Activated effector memory CD4-positive, alpha-beta T cell treated with Interleukin-2 at 50 U/mL for 16 hours (primary cell): ENCODE measurements around the gene FA2H.
"Not testable (repeated sequence)": the region's sequence is repeated elsewhere in the genome, so short reads cannot be mapped to it uniquely, and the experiment has no call there.

ENCODE experiments used
- DNase-seq: peaks from one replicate; pipeline ENCODE4 v3.0.0-alpha.2; 2020

FA2H gene

GRCh38 chr16:74743045-74743667 lies 31.5 kb downstream of the FA2H start:
- DNase-seq, result no peak

GRCh38 chr16:74742051-74742481 lies 32.6 kb downstream of the FA2H start:
- DNase-seq, result no peak

- no peak for DNase-seq
Measured at GRCh38 chr16:74740795-74741304, 33.8 kb downstream of the FA2H start.

- no peak for DNase-seq
Measured at GRCh38 chr16:74739275-74739674, 35.3 kb downstream of the FA2H start.

- DNase-seq, result no peak
Measured at GRCh38 chr16:74738816-74739215, 35.8 kb downstream of the FA2H start.

GRCh38 chr16:74738113-74738541 lies 36.5 kb downstream of the FA2H start:
- no peak for DNase-seq

- no peak for DNase-seq
Measured at GRCh38 chr16:74737521-74737920, 37.1 kb downstream of the FA2H start.

GRCh38 chr16:74736531-74737157 lies 38.0 kb downstream of the FA2H start:
- no peak for DNase-seq

- DNase-seq, result no peak
Measured at GRCh38 chr16:74735554-74735953, 39.1 kb downstream of the FA2H start.

GRCh38 chr16:74735162-74735452 lies 39.5 kb downstream of the FA2H start:
- DNase-seq, result no peak

- no peak for DNase-seq
Measured at GRCh38 chr16:74734361-74735161, 40.1 kb downstream of the FA2H start.

GRCh38 chr16:74732707-74733350 lies 41.8 kb downstream of the FA2H start:
- no peak for DNase-seq

- DNase-seq, result no peak
Measured at GRCh38 chr16:74731853-74732477, 42.7 kb downstream of the FA2H start.

GRCh38 chr16:74729783-74730683 lies 44.6 kb downstream of the FA2H start:
- DNase-seq, result no peak

- DNase-seq, result no peak
Measured at GRCh38 chr16:74727903-74728302, 46.7 kb downstream of the FA2H start.

- DNase-seq, result no peak
Measured at GRCh38 chr16:74726716-74727115, 47.9 kb downstream of the FA2H start.

- DNase-seq, result no peak
Measured at GRCh38 chr16:74725651-74726455, 48.8 kb downstream of the FA2H start.

- no peak for DNase-seq
Measured at GRCh38 chr16:74724820-74725549, 49.6 kb downstream of the FA2H start.

- DNase-seq, result no peak
Measured at GRCh38 chr16:74723256-74723655, 51.4 kb downstream of the FA2H start.

- not testable (repeated sequence) for DNase-seq
Measured at GRCh38 chr16:74722156-74722555, 52.5 kb downstream of the FA2H start.
